PC-3 (cell line): Measurements from ENCODE around the gene TFE3. TPM values are rescaled to one million over a fixed set of nuclear protein-coding genes. Genes with fewer than 3 reads are reported as not detected.

ENCODE experiments used
- ATAC-seq: fragments of 200-7000 bp; cut with Tn5 transposase; 2 replicates; pipeline ENCODE4 v1.9.1; 2020; ENCODE audit warnings: mild to moderate bottlenecking, moderate library complexity
- BruUV-seq: library from RNA; stranded (reverse); fragments of 400-500 nt; replicated peaks from 2 replicates; lab custom pipeline; 2021; lab: Mats Ljungman, UMichigan
- CTCF ChIA-PET: fragments of 300-600 bp; sonication (Branson Sonifier 250); formaldehyde crosslinking; loops from one replicate; lab custom pipeline; 2022; ENCODE audit warnings: antibody characterized with exemption; lab: Charles Lee
- POLR2A ChIA-PET: fragments of 300-600 bp; sonication (Branson Sonifier 250); formaldehyde crosslinking; loops from one replicate; lab custom pipeline; 2022; ENCODE audit warnings: antibody characterized with exemption; ENCODE audit not compliant: unreplicated experiment; lab: Charles Lee
- DNase-seq: peaks from one replicate; pipeline ENCODE4 v3.0.0-alpha.2; 2015
- H2AFZ ChIP-seq: fragments of 300-600 bp; sonication (generic); 2 replicates; pipeline ENCODE4 v1.6.0; 2016; ENCODE audit warnings: antibody characterized with exemption, low read length
- H3F3A ChIP-seq: fragments of 300-600 bp; sonication (generic); one replicate; pipeline ENCODE4 v1.6.0; 2017; ENCODE audit warnings: antibody characterized with exemption, low read length, control low read depth, mild to moderate bottlenecking; ENCODE audit not compliant: unreplicated experiment
- H3K27ac ChIP-seq: fragments of 300-600 bp; sonication (generic); 2 replicates; pipeline ENCODE4 v1.5.1; 2016; ENCODE audit warnings: mild to moderate bottlenecking, low read length
- H3K27me3 ChIP-seq: fragments of 300-600 bp; sonication (generic); 2 replicates; pipeline ENCODE4 v1.6.1; 2016; ENCODE audit warnings: low read length, mixed read lengths
- H3K36me3 ChIP-seq: fragments of 300-600 bp; sonication (generic); 2 replicates; pipeline ENCODE4 v1.6.1; 2016; ENCODE audit warnings: low read depth, mixed run types, low read length, mixed read lengths
- H3K4me1 ChIP-seq: fragments of 300-600 bp; sonication (generic); 2 replicates; pipeline ENCODE4 v1.5.1; 2016; ENCODE audit warnings: low read length; ENCODE audit not compliant: insufficient read depth
- H3K4me2 ChIP-seq: fragments of 300-600 bp; sonication (generic); 2 replicates; pipeline ENCODE4 v1.6.0; 2016; ENCODE audit warnings: low read length
- H3K4me3 ChIP-seq: fragments of 300-600 bp; sonication (generic); 2 replicates; pipeline ENCODE4 v1.5.1; 2016; ENCODE audit warnings: mild to moderate bottlenecking, low read length, mixed read lengths
- H3K79me2 ChIP-seq: fragments of 300-600 bp; sonication (generic); 2 replicates; pipeline ENCODE4 v1.6.1; 2017; ENCODE audit warnings: low read length, mixed read lengths
- H3K9ac ChIP-seq: fragments of 300-600 bp; sonication (generic); 2 replicates; pipeline ENCODE4 v1.6.0; 2016; ENCODE audit warnings: mild to moderate bottlenecking, low read length
- H3K9me2 ChIP-seq: fragments of 300-600 bp; sonication (generic); replicated peaks from 2 replicates; pipeline ENCODE4 v1.6.1; 2016; ENCODE audit warnings: mixed run types, low read length, mixed read lengths
- H3K9me3 ChIP-seq: fragments of 300-600 bp; sonication (generic); 2 replicates; pipeline ENCODE4 v1.6.1; 2016; ENCODE audit warnings: low read length, mixed read lengths
- H4K20me1 ChIP-seq: fragments of 300-600 bp; sonication (generic); 2 replicates; pipeline ENCODE4 v1.6.1; 2016; ENCODE audit warnings: low read length, mixed read lengths
- EZH2 ChIP-seq: fragments of 300-600 bp; sonication (generic); IDR thresholded peaks from one replicate; pipeline ENCODE4 v1.6.1; 2017; ENCODE audit warnings: antibody characterized with exemption, mild to moderate bottlenecking, low read length; ENCODE audit not compliant: unreplicated experiment
- EZH2phosphoT487 ChIP-seq: fragments of 300-600 bp; sonication (generic); IDR thresholded peaks from 2 replicates; pipeline ENCODE4 v1.6.1; 2018; ENCODE audit warnings: mild to moderate bottlenecking, antibody characterized with exemption, low read length, borderline replicate concordance
- intact Hi-C: fragments of 100-400 bp; cut with micrococcal nuclease; formaldehyde crosslinking; loops from 2 replicates; pipeline ENCODE4 v1.9.0; 2023
- total RNA-seq: library from RNA; depleted of rRNA; stranded (reverse); fragments of >200 nt; gene quantifications from 2 replicates; pipeline ENCODE4 v1.2.3, GENCODE V29; 2014
- TF ChIP-seq, protein P1 (sequence below): fragments of 300-600 bp; sonication (generic); conservative IDR thresholded peaks from 2 replicates; pipeline ENCODE4 v1.5.1; 2017; ENCODE audit warnings: antibody characterized with exemption, low read depth, mild to moderate bottlenecking, low read length

The TFE3 gene
- total RNA-seq, 1 experiment from 2014 or later = 46.9 TPM

DNA sequence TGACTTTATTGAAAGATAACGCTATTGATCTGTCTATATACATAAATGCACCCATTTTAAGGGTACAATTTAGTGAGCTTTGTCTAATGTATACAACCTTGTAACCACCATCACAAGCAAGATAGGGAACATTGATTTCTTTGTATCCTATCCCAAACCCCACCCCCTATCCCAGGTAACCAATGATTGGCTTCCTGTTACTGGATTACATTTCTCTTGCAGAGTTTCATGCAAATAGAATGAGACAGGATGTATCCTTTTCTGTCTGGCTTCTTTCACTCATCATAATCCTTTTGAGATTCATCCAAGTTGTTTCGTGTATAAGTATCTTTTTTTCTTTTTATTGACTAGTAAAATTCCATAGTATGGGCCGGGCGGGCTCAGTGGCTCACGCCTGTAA lies 39.5 kb downstream of the TFE3 start:
- Histone ChIP-seq H3F3A (no peaks in the 10 kb centered on the region), H3K79me2 (peaks cover 15% of the 10 kb centered on the region), H3K9me2 (0 out of 2 replicates have a peak, but pooled peaks cover 3% of the 10 kb centered on the region), H3K27ac (no peak overlapping the region), H3K4me3 (peak overlapping the region; percentile 49), H3K4me1 (no peaks in the 10 kb centered on the region), H3K36me3 (no peaks in the 10 kb centered on the region), H2AFZ (peak overlapping the region; percentile 74), H3K4me2 (peak overlapping the region; percentile 69), H3K27me3 (no peaks in the 10 kb centered on the region), H4K20me1 (no peaks in the 10 kb centered on the region), H3K9me3 (no peaks in the 10 kb centered on the region), H3K9ac (no peak overlapping the region)
- ChIA-PET POLR2A (interaction anchor here (0.6 kb wide), 1 partner anchor 36 kb away, joined by 9 read pairs; no protein-coding TSS in a partner anchor), CTCF (no interaction called here)
- no TSS peak for BruUV-seq
- TF ChIP-seq, protein P1, sequence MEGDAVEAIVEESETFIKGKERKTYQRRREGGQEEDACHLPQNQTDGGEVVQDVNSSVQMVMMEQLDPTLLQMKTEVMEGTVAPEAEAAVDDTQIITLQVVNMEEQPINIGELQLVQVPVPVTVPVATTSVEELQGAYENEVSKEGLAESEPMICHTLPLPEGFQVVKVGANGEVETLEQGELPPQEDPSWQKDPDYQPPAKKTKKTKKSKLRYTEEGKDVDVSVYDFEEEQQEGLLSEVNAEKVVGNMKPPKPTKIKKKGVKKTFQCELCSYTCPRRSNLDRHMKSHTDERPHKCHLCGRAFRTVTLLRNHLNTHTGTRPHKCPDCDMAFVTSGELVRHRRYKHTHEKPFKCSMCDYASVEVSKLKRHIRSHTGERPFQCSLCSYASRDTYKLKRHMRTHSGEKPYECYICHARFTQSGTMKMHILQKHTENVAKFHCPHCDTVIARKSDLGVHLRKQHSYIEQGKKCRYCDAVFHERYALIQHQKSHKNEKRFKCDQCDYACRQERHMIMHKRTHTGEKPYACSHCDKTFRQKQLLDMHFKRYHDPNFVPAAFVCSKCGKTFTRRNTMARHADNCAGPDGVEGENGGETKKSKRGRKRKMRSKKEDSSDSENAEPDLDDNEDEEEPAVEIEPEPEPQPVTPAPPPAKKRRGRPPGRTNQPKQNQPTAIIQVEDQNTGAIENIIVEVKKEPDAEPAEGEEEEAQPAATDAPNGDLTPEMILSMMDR = no peak
- no peak for TF ChIP-seq EZH2
- TF ChIP-seq EZH2phosphoT487 = no peak
- DNase-seq (peak; percentile 60), ATAC-seq (peak; percentile 73)
- intact Hi-C loops = no loop called here

DNA sequence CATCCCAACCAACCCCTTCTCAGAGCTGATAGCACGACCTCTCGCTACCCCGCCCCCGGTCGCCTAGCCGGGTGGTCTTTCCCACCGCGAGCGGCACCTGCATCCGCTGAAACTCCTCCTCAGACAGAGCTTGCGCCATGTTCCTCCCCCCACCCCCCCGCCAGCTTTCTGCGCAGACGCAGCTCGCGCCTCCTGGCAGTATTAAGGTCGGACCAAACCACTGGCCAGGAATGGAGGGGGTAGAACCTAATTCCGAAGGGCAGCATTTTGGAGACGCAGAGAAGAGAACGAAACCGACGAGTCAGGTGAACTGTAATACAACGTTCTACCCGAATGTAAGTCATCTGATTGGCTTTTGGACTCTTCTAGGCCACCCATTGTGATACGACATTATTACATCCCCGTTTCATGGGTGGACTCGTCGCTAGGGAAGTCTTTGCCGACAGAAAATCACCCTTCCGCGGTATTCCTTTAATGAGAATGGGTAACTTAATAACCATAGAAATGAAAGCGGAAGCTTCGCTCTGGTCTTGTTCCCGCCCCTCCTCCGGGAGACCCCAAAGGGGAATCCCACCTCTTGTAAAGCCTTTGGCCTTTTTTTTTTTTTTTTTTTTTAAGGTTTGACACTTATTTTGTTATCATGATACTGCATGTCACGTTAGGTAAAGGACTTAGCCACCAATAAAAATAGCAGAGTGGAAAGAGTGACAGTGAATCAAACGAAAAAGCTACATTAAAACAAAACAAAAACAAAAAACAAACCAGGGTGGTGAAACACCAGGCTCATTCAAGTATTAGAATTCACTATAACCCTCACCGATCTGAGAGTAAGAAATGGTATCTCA lies 40.8 kb downstream of the TFE3 start, which contains the start of gene GRIPAP1:
Gene GRIPAP1, minus strand, starts transcription at position 174 of the 845 bp plus-strand sequence. Its CDS starts 35 bp downstream, at position 139.
- intact Hi-C loops = loop anchor here (1.0 kb wide), 1 partner anchor 41 kb away; the partner anchor contains the start of gene TFE3
- no peaks in the 10 kb centered on the region for H4K20me1 ChIP-seq
- peaks cover 4% of the 10 kb centered on the region; the same call in 1 of the 2 replicates for H3K36me3 ChIP-seq
- ChIA-PET CTCF (interaction anchor here (0.5 kb wide), 1 partner anchor 41 kb away, joined by 7 read pairs; the partner anchor contains the start of gene TFE3), POLR2A (interaction anchor here (0.5 to 0.7 kb wide), 3 partner anchors 41 to 186 kb away, joined by 4 to 12 read pairs (median 4); partner anchors contain the start of gene TFE3)
- H3K4me1 ChIP-seq = no peaks in the 10 kb centered on the region
- peak; percentile 71 for ATAC-seq
- DNase-seq = peak; percentile 88
- H3K79me2 ChIP-seq = peaks cover 15% of the 10 kb centered on the region
- peak within 1 kb of the TSS; percentile 64 for H3K27ac ChIP-seq
- peak within 1 kb of the TSS; percentile 97 for H3K4me2 ChIP-seq
- peak within 1 kb of the TSS; percentile 93 for H2AFZ ChIP-seq
- H3K9me2 ChIP-seq = 0 out of 2 replicates have a peak, but pooled peaks cover 3% of the 10 kb centered on the region
- H3K27me3 ChIP-seq = no peaks in the 10 kb centered on the region
- no peaks in the 10 kb centered on the region for H3F3A ChIP-seq
- TF ChIP-seq EZH2 (no peak), EZH2phosphoT487 (no peak)
- TF ChIP-seq, protein P1 = no peak
- H3K9me3 ChIP-seq = no peaks in the 10 kb centered on the region
- peak within 1 kb of the TSS; percentile 93 for H3K4me3 ChIP-seq
- BruUV-seq = TSS peak; percentile 98
- H3K9ac ChIP-seq = peak within 1 kb of the TSS; percentile 81
